NCI-H526 (cell line): ENCODE results near the gene ADRA2C.
"Not testable (repeated sequence)": the region's sequence is repeated elsewhere in the genome, so short reads cannot be mapped to it uniquely, and the experiment has no call there.

Source experiments
- DNase-seq, 2 experiments: peaks; one replicate each; lab custom pipeline; 2025; lab: John Stamatoyannopoulos, UW

ADRA2C gene

GRCh38 chr4:3813151-3814052, 47.2 kb downstream of the ADRA2C start:
- DNase-seq, result no peak

GRCh38 chr4:3814053-3814570, 47.9 kb downstream of the ADRA2C start:
- DNase-seq, result no peak

DNA sequence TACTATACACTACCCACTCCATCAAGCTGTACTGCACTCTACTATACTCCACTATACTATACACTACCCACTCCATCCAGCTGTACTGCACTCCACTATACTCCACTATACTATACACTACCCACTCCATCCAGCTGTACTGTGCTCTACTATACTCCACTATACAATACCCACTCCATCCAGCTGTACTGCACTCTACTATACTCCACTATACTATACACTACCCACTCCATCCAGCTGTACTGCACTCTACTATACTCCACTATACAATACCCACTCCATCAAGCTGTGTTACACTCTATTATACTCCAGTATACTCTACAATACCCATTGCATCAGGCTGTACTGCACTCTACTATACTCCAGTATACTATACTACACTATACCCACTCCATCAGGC, 48.7 kb downstream of the ADRA2C start:
- DNase-seq, result not testable (repeated sequence)

- DNase-seq, result no peak
Observed at GRCh38 chr4:3816256-3816825, 50.2 kb downstream of the ADRA2C start.

DNA sequence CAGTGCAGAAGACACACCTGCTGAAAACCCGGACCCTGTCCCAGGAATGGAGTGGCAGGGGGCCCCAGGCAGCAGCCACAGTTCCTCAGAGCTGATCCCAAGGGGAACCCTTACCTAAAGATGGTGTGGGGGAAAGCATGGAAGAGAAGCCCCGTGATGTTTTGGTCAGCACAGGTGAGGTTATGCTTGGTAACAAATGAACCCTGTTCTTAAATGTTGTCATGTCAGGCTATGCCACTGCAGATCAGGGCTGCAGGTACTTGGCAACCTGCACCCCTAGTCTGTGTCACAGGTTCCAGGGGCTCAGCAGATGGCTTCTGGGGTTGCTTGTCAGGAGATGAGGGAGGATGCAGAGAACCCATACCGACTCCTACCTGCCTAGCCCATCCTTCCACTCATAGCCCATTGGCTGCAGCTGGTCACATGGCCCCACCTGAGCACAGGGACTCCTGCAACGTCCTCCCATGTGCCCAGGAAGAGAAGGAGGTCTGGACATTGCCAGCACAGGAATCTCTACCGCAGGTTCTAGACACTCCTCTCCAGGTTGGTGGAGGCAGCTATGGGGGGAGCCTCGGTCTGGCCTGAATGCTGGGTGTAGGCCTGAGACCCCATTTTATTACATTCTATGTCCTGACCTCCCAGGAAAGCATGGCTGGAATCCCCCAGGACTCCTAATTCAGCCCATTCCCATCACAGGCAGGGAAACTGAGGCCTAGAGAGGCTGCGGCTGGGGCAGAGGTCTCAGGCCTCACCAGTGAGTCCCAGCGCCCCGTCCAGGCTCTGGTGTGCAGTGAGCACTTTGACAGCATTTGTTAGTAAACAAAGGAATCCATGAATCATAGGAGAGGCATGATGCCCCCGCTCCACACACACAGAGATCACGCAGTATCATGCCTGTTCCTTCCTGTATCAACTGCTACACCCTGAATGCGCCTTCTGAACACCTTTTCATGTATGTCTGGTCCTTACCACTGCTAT, 51.1 kb downstream of the ADRA2C start:
- no peak for DNase-seq
